HL-60/S4 treated with phorbol 12-myristate 13-acetate at 8.2 ng/mL for 4 days and 3 days (cell line): Measurements from ENCODE around the gene USB1.

Experiments
- in situ Hi-C: fragments of 300-500 bp; cut with MboI; formaldehyde crosslinking; loops from 2 replicates; pipeline ENCODE4 v1.15.0; 2022; ENCODE audit warnings: low sequenced_read_pairs

Gene USB1

GRCh38 chr16:58031016-58031800, 30.0 kb downstream of the USB1 start:
- in situ Hi-C loops, result no loop called here

GRCh38 chr16:58032710-58033293, 31.6 kb downstream of the USB1 start:
- in situ Hi-C loops, result no loop called here

GRCh38 chr16:58034128-58034685, 33.0 kb downstream of the USB1 start:
- in situ Hi-C loops, result no loop called here

DNA sequence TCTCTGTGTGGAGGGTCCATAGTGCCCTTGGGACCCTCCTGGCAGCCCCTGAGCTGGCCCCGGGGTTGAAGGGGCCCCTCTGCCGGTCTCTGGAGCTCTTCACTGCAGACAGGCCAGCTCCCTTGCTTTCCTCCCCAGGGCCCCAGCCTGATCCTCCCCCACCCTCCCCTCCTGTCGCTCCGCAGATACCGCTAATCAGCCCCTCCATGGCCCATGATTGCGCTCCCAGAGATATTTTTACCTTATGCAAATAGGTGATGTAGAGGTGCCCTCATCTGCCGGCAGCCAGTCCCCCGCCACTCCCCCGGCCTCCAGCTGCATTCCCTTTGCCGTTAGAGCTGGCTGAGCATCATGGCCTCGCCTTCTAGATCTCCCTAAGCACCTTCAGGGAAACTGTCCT, 33.6 kb downstream of the USB1 start:
- in situ Hi-C loops, result no loop called here

DNA sequence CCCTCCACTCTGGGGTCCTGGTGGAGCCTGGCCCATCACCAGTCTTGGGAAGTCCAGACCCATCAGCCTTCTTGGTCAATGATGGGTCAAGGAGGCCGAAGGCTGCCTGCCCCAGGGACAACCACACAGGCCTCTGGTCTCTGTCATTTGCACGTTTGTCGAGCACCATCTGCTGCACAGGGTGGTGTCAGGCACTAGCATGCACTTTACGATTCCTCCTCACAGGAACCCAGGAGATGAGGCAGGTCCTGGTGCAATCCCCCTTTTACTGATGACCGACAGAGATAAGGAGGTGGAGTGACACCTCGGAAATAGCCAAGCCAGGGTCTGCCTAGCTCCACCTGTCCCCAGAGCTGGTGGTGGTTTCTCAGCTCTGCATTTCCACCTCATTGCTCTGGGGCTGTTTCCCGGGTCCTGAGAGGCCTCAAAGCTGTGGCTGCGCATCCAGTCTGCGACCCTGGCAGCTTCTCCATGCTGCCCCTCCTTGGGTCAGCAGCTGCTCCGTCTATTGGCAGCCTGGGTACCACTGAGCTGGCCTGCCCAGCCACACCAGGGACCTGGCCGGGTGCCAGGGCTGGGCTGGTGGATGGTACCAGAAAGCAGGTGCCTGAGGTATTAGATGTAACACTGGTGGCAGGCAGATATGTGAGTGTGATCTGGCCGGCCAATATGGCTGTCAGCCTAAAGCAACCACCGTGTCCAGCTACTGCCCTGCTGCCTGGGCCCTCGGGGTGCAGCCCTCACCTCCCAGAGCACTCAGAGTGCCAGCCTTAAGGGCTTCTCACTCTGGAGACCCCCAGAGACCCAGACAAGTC, 34.4 kb downstream of the USB1 start:
- in situ Hi-C loops, result no loop called here

DNA sequence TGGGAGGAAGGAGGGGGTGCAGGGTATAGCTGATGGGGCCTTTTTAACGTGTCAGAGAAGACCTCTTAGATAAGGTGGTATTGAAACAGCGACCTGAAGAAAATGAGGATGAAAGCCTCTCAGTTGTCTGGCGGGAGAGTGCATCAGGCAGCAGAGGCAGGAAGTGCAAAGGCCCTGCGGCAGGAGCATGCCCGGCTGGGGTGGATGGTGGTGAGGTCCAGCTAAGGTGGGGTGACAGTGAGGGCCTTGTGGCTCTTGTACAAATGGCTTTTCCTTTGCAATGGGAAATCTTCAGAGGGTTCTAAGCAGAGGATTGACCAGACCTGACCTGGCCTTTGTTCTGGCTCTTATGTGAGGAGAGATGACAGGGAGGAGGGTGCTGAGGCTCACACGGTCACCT, 35.7 kb downstream of the USB1 start:
- in situ Hi-C loops, result no loop called here

DNA sequence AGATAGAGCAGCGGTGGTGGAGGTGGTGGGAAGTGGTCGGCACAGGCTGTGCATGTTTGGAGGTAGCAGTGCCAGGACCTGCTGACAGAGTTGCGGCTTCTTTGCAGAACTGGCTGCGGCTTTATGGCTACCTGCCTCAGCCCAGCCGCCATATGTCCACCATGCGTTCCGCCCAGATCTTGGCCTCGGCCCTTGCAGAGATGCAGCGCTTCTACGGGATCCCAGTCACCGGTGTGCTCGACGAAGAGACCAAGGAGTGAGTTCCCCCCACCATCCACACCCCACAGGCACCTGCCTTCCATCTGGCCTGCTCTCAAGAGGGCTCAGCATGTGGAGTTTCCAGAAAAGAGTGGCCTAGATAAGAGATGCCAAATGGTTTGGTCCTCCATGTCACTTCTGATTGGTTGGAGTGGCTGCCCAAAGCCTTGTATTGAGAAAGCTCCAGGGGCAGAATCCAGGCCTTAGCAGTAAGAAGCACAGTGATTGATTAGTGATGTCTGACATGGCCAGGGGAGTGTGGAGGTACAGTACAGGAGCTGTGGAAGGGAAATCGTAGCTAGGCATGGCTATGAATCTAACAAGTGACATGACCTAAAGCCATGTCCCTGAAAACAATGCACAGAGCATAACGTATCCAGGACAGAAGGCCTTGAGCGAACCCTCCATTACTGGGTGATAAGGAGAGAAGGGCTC, 36.3 kb downstream of the USB1 start:
- in situ Hi-C loops, result no loop called here

DNA sequence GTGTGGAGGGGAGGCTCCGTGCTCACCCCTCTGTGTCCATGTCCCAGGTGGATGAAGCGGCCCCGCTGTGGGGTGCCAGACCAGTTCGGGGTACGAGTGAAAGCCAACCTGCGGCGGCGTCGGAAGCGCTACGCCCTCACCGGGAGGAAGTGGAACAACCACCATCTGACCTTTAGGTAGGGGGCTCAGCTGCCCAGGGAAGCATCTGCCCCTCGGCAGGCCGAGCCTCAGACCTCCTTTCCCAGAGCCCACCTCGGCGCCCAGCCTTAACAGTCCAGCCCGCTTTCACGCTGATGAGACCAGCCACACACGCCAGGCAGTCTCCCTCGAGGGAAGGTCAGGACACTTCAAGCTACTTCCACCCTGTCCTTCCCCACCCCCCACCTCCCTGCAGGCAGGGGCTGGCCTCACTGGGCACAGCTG, 37.0 kb downstream of the USB1 start:
- in situ Hi-C loops, result no loop called here

DNA sequence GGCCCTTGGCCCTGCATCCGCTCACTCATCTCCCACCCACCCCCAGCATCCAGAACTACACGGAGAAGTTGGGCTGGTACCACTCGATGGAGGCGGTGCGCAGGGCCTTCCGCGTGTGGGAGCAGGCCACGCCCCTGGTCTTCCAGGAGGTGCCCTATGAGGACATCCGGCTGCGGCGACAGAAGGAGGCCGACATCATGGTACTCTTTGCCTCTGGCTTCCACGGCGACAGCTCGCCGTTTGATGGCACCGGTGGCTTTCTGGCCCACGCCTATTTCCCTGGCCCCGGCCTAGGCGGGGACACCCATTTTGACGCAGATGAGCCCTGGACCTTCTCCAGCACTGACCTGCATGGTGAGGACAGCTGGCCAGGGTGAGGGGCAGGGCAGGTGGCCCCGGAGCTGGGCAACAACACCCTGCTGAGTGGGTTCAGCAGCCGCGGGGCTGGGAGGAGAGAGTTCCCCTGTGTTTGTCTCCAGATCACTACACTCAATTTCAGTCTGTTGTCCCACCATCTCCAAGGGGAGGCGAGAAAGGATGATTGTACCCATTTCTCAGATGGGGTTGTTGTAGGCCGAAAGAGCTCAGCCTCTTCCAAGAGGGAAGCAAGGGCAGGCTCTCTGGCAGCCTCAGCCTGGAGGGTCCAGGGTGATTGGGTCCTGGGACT, 38.8 kb downstream of the USB1 start:
- in situ Hi-C loops, result no loop called here

DNA sequence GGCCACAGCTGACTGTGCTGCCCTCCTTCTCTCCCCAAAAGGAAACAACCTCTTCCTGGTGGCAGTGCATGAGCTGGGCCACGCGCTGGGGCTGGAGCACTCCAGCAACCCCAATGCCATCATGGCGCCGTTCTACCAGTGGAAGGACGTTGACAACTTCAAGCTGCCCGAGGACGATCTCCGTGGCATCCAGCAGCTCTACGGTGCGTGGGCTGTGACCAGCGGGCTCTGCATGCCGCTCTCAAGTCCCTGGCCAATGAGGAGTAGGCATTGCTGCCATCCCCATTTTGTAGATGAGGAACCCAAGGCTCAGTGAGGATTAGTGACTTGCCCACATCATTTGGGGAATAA, 39.3 kb downstream of the USB1 start:
- in situ Hi-C loops, result no loop called here

- in situ Hi-C loops, result no loop called here
Observed at GRCh38 chr16:58040945-58041627, 39.9 kb downstream of the USB1 start.

DNA sequence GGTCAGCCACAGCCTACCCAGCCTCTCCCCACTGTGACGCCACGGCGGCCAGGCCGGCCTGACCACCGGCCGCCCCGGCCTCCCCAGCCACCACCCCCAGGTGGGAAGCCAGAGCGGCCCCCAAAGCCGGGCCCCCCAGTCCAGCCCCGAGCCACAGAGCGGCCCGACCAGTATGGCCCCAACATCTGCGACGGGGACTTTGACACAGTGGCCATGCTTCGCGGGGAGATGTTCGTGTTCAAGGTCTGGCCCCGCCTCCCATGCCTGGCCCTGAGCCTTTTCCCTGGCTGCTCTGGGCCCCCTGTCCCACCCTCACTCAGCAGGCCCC, 40.4 kb downstream of the USB1 start:
- in situ Hi-C loops, result no loop called here

DNA sequence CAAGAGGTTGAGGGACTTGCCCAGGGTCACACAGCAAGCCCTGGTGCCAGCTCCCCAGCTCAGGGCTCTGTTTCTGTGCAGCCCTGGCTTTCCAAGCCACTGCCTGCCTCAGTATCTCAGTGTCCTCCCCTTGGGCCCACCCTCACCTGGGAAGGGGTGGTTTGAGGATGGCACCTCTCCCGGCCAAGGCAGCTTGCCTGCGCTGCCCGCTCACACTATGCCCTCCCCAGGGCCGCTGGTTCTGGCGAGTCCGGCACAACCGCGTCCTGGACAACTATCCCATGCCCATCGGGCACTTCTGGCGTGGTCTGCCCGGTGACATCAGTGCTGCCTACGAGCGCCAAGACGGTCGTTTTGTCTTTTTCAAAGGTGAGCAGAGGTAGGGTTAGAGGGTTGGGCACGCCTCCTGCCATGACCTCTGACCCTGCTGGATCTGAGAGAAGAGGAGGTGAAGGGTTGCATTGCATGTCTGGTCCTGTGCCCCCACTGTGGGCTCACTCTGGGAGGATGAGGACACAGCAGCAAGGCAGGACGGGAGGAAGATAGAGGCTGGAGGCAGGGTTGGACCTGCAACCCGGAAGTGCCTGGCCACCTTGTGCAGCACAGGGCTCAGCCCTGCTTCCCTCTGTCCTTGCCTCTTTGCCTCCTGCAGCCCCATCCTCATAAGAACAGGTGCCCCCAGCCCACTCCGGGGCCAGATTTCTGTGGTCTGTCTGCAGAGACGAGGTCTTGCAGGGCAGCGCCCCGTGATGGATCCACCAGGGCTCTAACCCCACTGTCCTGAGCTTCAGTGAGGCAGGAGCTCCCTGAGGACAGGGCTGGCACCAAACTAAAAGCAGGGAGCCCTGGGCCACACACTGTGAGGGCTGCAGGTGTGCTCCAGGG, 41.0 kb downstream of the USB1 start:
- in situ Hi-C loops, result no loop called here

GRCh38 chr16:58042886-58043515, 41.8 kb downstream of the USB1 start:
- in situ Hi-C loops, result no loop called here

DNA sequence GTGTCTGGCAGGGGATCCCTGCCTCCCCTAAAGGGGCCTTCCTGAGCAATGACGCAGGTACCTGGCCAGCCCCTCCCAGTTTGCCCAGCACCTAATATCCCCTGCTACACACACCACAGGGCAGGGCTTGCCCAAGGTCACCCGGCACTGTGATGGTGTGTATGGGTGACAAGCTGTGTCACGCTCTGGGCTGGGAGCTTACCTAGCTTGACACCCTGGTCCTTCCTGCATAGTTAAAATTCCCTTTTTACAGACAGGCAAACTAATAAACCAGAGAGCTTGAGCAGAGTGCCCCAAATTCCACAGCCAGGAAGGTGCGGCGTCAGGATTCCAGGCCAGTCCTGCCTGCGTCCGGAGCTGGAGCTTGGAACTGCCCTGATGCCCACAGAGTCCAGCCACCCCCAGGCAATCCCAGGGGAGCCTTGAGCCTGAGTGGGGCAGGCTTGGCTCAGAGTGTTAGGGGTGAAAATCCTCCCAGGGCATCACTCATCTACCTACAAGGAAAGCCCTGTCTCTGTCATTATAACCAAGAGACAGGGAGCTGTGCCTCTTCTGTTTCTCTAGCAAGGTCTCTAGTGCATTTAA, 42.5 kb downstream of the USB1 start:
- in situ Hi-C loops, result no loop called here

DNA sequence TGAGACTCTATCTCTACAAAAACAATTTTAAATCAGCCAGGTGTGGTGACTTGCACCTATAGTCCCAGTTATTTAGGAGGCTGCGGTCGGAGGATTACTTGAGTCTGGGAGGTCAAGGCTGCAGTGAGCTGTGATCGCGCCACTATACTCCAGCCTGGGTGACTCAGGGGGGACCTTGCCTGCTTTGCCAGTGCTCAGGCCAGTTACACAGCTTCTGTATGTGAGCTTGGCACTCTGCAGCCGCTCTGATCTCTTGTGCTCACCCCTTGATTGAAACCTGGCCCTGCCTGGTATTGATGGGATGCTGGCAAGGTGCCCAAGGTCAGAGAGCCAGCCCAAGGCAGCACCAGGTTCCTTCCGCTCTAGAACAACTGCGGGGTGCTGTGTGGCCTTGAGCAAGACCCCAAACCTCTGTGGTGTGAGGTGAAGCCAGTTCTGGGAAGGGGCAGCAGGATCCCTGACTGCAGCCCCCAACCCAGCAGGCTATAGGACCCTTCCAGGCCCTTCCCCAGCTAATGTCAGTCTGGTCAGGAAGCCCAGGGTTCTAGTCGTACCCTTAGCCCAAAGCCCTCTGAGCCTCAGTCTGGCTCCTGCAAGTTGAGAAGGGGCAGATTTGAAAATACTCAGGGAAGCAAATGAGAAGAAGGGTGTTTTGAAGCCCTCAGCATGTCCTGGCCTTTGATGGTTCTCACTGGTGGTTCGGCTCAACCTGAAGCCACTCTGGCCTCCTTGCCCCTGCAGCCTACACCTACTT, 43.2 kb downstream of the USB1 start:
- in situ Hi-C loops, result no loop called here

- in situ Hi-C loops, result no loop called here
Observed at GRCh38 chr16:58045096-58045495, 43.9 kb downstream of the USB1 start.
